ENCODE measurements around the gene NES.
"Not testable (repeated sequence)": the region's sequence is repeated elsewhere in the genome, so short reads cannot be mapped to it uniquely, and the experiment has no call there.

NES gene

GRCh38 chr1:156644146-156644545 is 33.1 kb downstream of the NES start:
- DNase-seq: no peak

GRCh38 chr1:156643778-156644092 is 33.5 kb downstream of the NES start:
- no peak for DNase-seq

GRCh38 chr1:156643049-156643777 is 34.0 kb downstream of the NES start:
- no peak for DNase-seq

GRCh38 chr1:156642265-156643048 is 34.8 kb downstream of the NES start:
- no peak for DNase-seq

- no peak for DNase-seq
These were observed 35.4 kb downstream of the NES start, which contains the start of gene BCAN for GRCh38 chr1:156641761-156642264. TSS of gene BCAN (plus strand) at chr1:156642117. CDS start at chr1:156646055, 3,938 bp downstream.

GRCh38 chr1:156640842-156641706 is 36.1 kb downstream of the NES start:
- no peak for DNase-seq

- DNase-seq: no peak
These were observed 37.6 kb downstream of the NES start for GRCh38 chr1:156639601-156640101.

- no peak for DNase-seq
These were observed 38.8 kb downstream of the NES start for GRCh38 chr1:156638189-156638985.

- no peak for DNase-seq
These were observed 44.9 kb downstream of the NES start for GRCh38 chr1:156632355-156632754.

GRCh38 chr1:156631152-156631551 is 46.1 kb downstream of the NES start:
- not testable (repeated sequence) for DNase-seq

- no peak for DNase-seq
These were observed 47.3 kb downstream of the NES start for GRCh38 chr1:156629823-156630449.

GRCh38 chr1:156627313-156627880 is 49.8 kb downstream of the NES start:
- DNase-seq: peak; percentile 45 to 63

- DNase-seq: no peak
These were observed 51.1 kb downstream of the NES start for GRCh38 chr1:156626079-156626438.

GRCh38 chr1:156625436-156626078 is 51.6 kb downstream of the NES start:
- DNase-seq: peak; percentile 48 to 66

GRCh38 chr1:156624814-156625435 is 52.3 kb downstream of the NES start:
- DNase-seq: no peak

- DNase-seq: peak; percentile 59 to 73
These were observed 53.0 kb downstream of the NES start for GRCh38 chr1:156623946-156624813.

GRCh38 chr1:156622581-156623297 is 54.5 kb downstream of the NES start:
- DNase-seq: no peak

- no peak for DNase-seq
These were observed 57.6 kb downstream of the NES start for GRCh38 chr1:156619582-156619955.
